ENCODE data around the gene COL5A1.
A peak's percentile ranks its signal among the peaks of the same experiment; 100 is the strongest.
"Not testable (repeated sequence)": the region's sequence is repeated elsewhere in the genome, so short reads cannot be mapped to it uniquely, and the experiment has no call there.

COL5A1 gene

GRCh38 chr9:134693641-134694367 is 52.2 kb downstream of the COL5A1 start:
- DNase-seq = no peak

- no peak for DNase-seq
Measured at GRCh38 chr9:134694368-134694665, 52.7 kb downstream of the COL5A1 start.

- DNase-seq = no peak
Measured at GRCh38 chr9:134694714-134695113, 53.1 kb downstream of the COL5A1 start.

- no peak for DNase-seq
Measured at GRCh38 chr9:134695144-134695543, 53.5 kb downstream of the COL5A1 start.

- DNase-seq = no peak
Measured at GRCh38 chr9:134696433-134696832, 54.8 kb downstream of the COL5A1 start.

- no peak for DNase-seq
Measured at GRCh38 chr9:134698111-134698510, 56.5 kb downstream of the COL5A1 start.

- peak; percentile 74 for DNase-seq
Measured at GRCh38 chr9:134698587-134699342, 57.2 kb downstream of the COL5A1 start.

GRCh38 chr9:134699343-134699740 is 57.7 kb downstream of the COL5A1 start:
- DNase-seq = no peak

- DNase-seq = peak; percentile 24
Measured at GRCh38 chr9:134700636-134701350, 59.2 kb downstream of the COL5A1 start.

GRCh38 chr9:134701581-134702259 is 60.1 kb downstream of the COL5A1 start:
- DNase-seq = no peak

GRCh38 chr9:134702291-134702690 is 60.7 kb downstream of the COL5A1 start:
- no peak for DNase-seq

GRCh38 chr9:134703730-134704114 is 62.1 kb downstream of the COL5A1 start:
- not testable (repeated sequence) for DNase-seq

- peak; percentile 86 for DNase-seq
Measured at GRCh38 chr9:134704498-134704897, 62.9 kb downstream of the COL5A1 start.

GRCh38 chr9:134705786-134706185 is 64.2 kb downstream of the COL5A1 start:
- no peak for DNase-seq

- DNase-seq = no peak
Measured at GRCh38 chr9:134706522-134706921, 64.9 kb downstream of the COL5A1 start.

GRCh38 chr9:134707031-134707680 is 65.6 kb downstream of the COL5A1 start:
- peak; percentile 93 for DNase-seq

- DNase-seq = no peak
Measured at GRCh38 chr9:134707731-134708671, 66.4 kb downstream of the COL5A1 start.

- DNase-seq = no peak
Measured at GRCh38 chr9:134708672-134709038, 67.1 kb downstream of the COL5A1 start.

GRCh38 chr9:134709512-134710270 is 68.1 kb downstream of the COL5A1 start:
- peak; percentile 88 for DNase-seq

- no peak for DNase-seq
Measured at GRCh38 chr9:134710271-134710540, 68.6 kb downstream of the COL5A1 start.

GRCh38 chr9:134710901-134711300 is 69.3 kb downstream of the COL5A1 start:
- no peak for DNase-seq
